IPS-18a (cell line): ENCODE results near the gene IGFBP7.

ENCODE experiments used
- H3K27ac ChIP-seq: one replicate; pipeline ENCODE4 v1.5.1; 2013; ENCODE audit warnings: low read length
- H3K27me3 ChIP-seq: one replicate; pipeline ENCODE4 v1.6.1; 2013; ENCODE audit warnings: mild to moderate bottlenecking, low read length; ENCODE audit not compliant: control insufficient read depth, insufficient read depth
- H3K36me3 ChIP-seq: one replicate; pipeline ENCODE4 v1.6.1; 2013; ENCODE audit warnings: low read depth, low read length; ENCODE audit not compliant: control insufficient read depth
- H3K4me1 ChIP-seq: one replicate; pipeline ENCODE4 v1.6.1; 2013; ENCODE audit warnings: low read depth, low read length; ENCODE audit not compliant: control insufficient read depth
- H3K4me3 ChIP-seq: one replicate; pipeline ENCODE4 v1.5.1; 2013; ENCODE audit warnings: low read length
- H3K9ac ChIP-seq: one replicate; pipeline ENCODE4 v1.6.1; 2013; ENCODE audit warnings: mild to moderate bottlenecking, low read length, moderate library complexity
- H3K9me3 ChIP-seq: one replicate; pipeline ENCODE4 v1.6.1; 2013; ENCODE audit warnings: low read depth, low read length; ENCODE audit not compliant: control insufficient read depth

IGFBP7 gene

GRCh38 chr4:57104706-57105560 is 5.3 kb downstream of the IGFBP7 start:
- Histone ChIP-seq H3K4me1 (peaks cover 7% of the 10 kb centered on the region), H3K27ac (no peak overlapping the region), H3K9ac (no peak overlapping the region), H3K9me3 (no peaks in the 10 kb centered on the region), H3K27me3 (peaks cover 29% of the 10 kb centered on the region), H3K4me3 (no peak overlapping the region), H3K36me3 (no peaks in the 10 kb centered on the region)

- Histone ChIP-seq H3K27me3 (peaks cover 10% of the 10 kb centered on the region), H3K36me3 (no peaks in the 10 kb centered on the region), H3K27ac (no peak overlapping the region), H3K4me3 (no peak overlapping the region), H3K4me1 (peaks cover 7% of the 10 kb centered on the region), H3K9me3 (no peaks in the 10 kb centered on the region), H3K9ac (no peak overlapping the region)
Measured at GRCh38 chr4:57103051-57103450, 7.1 kb downstream of the IGFBP7 start.

GRCh38 chr4:57102050-57102624 is 8.0 kb downstream of the IGFBP7 start:
- H3K4me1 ChIP-seq = peaks cover 7% of the 10 kb centered on the region
- no peaks in the 10 kb centered on the region for H3K9me3 ChIP-seq
- peaks cover under 1% of the 10 kb centered on the region for H3K27me3 ChIP-seq
- no peak overlapping the region for H3K4me3 ChIP-seq
- H3K27ac ChIP-seq = no peak overlapping the region
- no peaks in the 10 kb centered on the region for H3K36me3 ChIP-seq
- H3K9ac ChIP-seq = no peak overlapping the region

GRCh38 chr4:57100979-57101651 is 9.1 kb downstream of the IGFBP7 start:
- Histone ChIP-seq H3K27ac (no peak overlapping the region), H3K36me3 (no peaks in the 10 kb centered on the region), H3K9ac (no peak overlapping the region), H3K9me3 (no peaks in the 10 kb centered on the region), H3K27me3 (no peaks in the 10 kb centered on the region), H3K4me3 (no peak overlapping the region), H3K4me1 (peaks cover 7% of the 10 kb centered on the region)

GRCh38 chr4:57099363-57099762 is 10.8 kb downstream of the IGFBP7 start:
- no peak overlapping the region for H3K9ac ChIP-seq

GRCh38 chr4:57098941-57099340 is 11.2 kb downstream of the IGFBP7 start:
- Histone ChIP-seq H3K9me3 (no peaks in the 10 kb centered on the region), H3K4me3 (no peak overlapping the region), H3K36me3 (no peaks in the 10 kb centered on the region), H3K4me1 (peaks cover 7% of the 10 kb centered on the region), H3K27ac (no peak overlapping the region), H3K27me3 (no peaks in the 10 kb centered on the region), H3K9ac (no peak overlapping the region)

More at GRCh38 chr4:57099363-57099762, 10.8 kb downstream of the IGFBP7 start:
- Histone ChIP-seq H3K9me3 (no peaks in the 10 kb centered on the region), H3K36me3 (no peaks in the 10 kb centered on the region), H3K4me1 (peaks cover 7% of the 10 kb centered on the region), H3K27me3 (no peaks in the 10 kb centered on the region), H3K4me3 (no peak overlapping the region), H3K27ac (no peak overlapping the region)

- Histone ChIP-seq H3K9ac (no peak overlapping the region), H3K36me3 (no peaks in the 10 kb centered on the region), H3K9me3 (no peaks in the 10 kb centered on the region), H3K4me3 (no peak overlapping the region), H3K4me1 (peaks cover 7% of the 10 kb centered on the region), H3K27me3 (no peaks in the 10 kb centered on the region), H3K27ac (no peak overlapping the region)
Measured at GRCh38 chr4:57098415-57098814, 11.8 kb downstream of the IGFBP7 start.

GRCh38 chr4:57097711-57098110 is 12.5 kb downstream of the IGFBP7 start:
- no peak overlapping the region for H3K27ac ChIP-seq
- no peaks in the 10 kb centered on the region for H3K36me3 ChIP-seq
- no peaks in the 10 kb centered on the region for H3K27me3 ChIP-seq
- no peak overlapping the region for H3K9ac ChIP-seq
- peaks cover 7% of the 10 kb centered on the region for H3K4me1 ChIP-seq
- H3K4me3 ChIP-seq = no peak overlapping the region
- no peaks in the 10 kb centered on the region for H3K9me3 ChIP-seq

GRCh38 chr4:57095956-57096355 is 14.2 kb downstream of the IGFBP7 start:
- H3K36me3 ChIP-seq = no peaks in the 10 kb centered on the region
- peaks cover 8% of the 10 kb centered on the region for H3K4me1 ChIP-seq
- H3K9ac ChIP-seq = no peak overlapping the region
- H3K9me3 ChIP-seq = no peaks in the 10 kb centered on the region
- H3K27me3 ChIP-seq = no peaks in the 10 kb centered on the region
- H3K27ac ChIP-seq = no peak overlapping the region
- no peak overlapping the region for H3K4me3 ChIP-seq

- Histone ChIP-seq H3K9me3 (no peaks in the 10 kb centered on the region), H3K4me1 (peaks cover 8% of the 10 kb centered on the region), H3K4me3 (no peak overlapping the region), H3K27me3 (no peaks in the 10 kb centered on the region), H3K36me3 (no peaks in the 10 kb centered on the region), H3K27ac (no peak overlapping the region), H3K9ac (no peak overlapping the region)
Measured at GRCh38 chr4:57095245-57095644, 14.9 kb downstream of the IGFBP7 start.

GRCh38 chr4:57094832-57095223 is 15.4 kb downstream of the IGFBP7 start:
- no peaks in the 10 kb centered on the region for H3K36me3 ChIP-seq
- H3K27ac ChIP-seq = no peak overlapping the region
- H3K9me3 ChIP-seq = no peaks in the 10 kb centered on the region
- H3K4me3 ChIP-seq = no peak overlapping the region
- no peaks in the 10 kb centered on the region for H3K27me3 ChIP-seq
- peaks cover 8% of the 10 kb centered on the region for H3K4me1 ChIP-seq
- no peak overlapping the region for H3K9ac ChIP-seq
